Bronchial epithelial cell (primary cell): Measurements from ENCODE around the gene NKX2-4. TPM values are rescaled to one million over a fixed set of nuclear protein-coding genes. Genes with fewer than 3 reads are reported as not detected.

Source experiments
- DNase-seq: peaks from one replicate; pipeline ENCODE4 v3.0.0-alpha.2; 2010; ENCODE audit warnings: low read depth
- FAIRE-seq: peaks from 2 replicates; lab custom pipeline; 2011; peaks lifted over from hg19 to GRCh38; lab: Jason Lieb, UNC
- H3K27me3 ChIP-seq: 2 replicates; pipeline ENCODE4 v1.5.1; 2011; ENCODE audit warnings: low read length; ENCODE audit not compliant: control insufficient read depth, insufficient read depth
- H3K36me3 ChIP-seq: 2 replicates; pipeline ENCODE4 v1.5.1; 2011; ENCODE audit warnings: low read length; ENCODE audit not compliant: control insufficient read depth, insufficient read depth
- H3K4me3 ChIP-seq: 2 replicates; pipeline ENCODE4 v1.5.1; 2011; ENCODE audit warnings: mild to moderate bottlenecking, low read depth, low read length, control low read depth
- CTCF ChIP-seq: IDR thresholded peaks from 2 replicates; pipeline ENCODE4 v1.5.1; 2011; ENCODE audit warnings: mild to moderate bottlenecking, moderate library complexity, low read length, control low read depth, inconsistent platforms; ENCODE audit not compliant: insufficient read depth, severe bottlenecking
- total RNA-seq: library from RNA; depleted of rRNA; stranded (reverse); fragments of >200 nt; gene quantifications from 2 replicates; pipeline ENCODE4 v1.2.1, GENCODE V29; 2014

NKX2-4 gene
- total RNA-seq, 1 donor from 2014 or later = not detected

- DNase-seq = no peak
- TF ChIP-seq CTCF = no peak
- no peak overlapping the region for H3K4me3 ChIP-seq
- no peak for FAIRE-seq
- peaks cover 21% of the 10 kb centered on the region for H3K27me3 ChIP-seq
- H3K36me3 ChIP-seq = peaks cover 2% of the 10 kb centered on the region
Observed at GRCh38 chr20:21391185-21391971, 5.9 kb downstream of the NKX2-4 start.

DNA sequence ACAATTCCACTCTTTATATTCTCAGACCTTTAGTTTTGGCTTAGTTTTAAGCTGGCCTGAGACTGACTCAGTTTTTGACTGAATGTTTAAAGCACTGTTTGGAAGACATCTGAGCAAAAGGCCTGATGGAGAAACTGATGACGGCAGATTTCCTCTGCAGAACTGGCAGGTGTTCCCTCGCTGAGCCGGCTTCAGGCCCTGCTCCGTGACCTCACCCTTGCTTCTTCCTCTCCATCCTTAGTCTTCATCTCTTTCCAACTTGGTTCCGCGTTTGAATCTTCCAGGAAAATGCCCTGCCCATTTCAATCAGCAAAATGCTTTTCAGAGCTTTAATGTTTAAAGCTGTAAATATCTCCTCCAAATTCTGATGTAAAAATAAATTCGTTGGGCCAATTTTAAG lies 6.6 kb downstream of the NKX2-4 start:
- peaks cover 2% of the 10 kb centered on the region for H3K36me3 ChIP-seq
- no peak overlapping the region for H3K4me3 ChIP-seq
- no peak for TF ChIP-seq CTCF
- FAIRE-seq (no peak), DNase-seq (no peak)
- H3K27me3 ChIP-seq = peaks cover 17% of the 10 kb centered on the region

GRCh38 chr20:21389368-21389767 lies 8.0 kb downstream of the NKX2-4 start:
- no peak for FAIRE-seq
- H3K4me3 ChIP-seq = no peak overlapping the region
- TF ChIP-seq CTCF = no peak
- peaks cover 2% of the 10 kb centered on the region for H3K36me3 ChIP-seq
- peaks cover 10% of the 10 kb centered on the region for H3K27me3 ChIP-seq
- no peak for DNase-seq

- H3K4me3 ChIP-seq = no peak overlapping the region
- peaks cover 2% of the 10 kb centered on the region for H3K36me3 ChIP-seq
- no peak for FAIRE-seq
- TF ChIP-seq CTCF = no peak
- no peak for DNase-seq
- peaks cover 9% of the 10 kb centered on the region for H3K27me3 ChIP-seq
Observed at GRCh38 chr20:21388566-21388965, 8.8 kb downstream of the NKX2-4 start.

- Histone ChIP-seq H3K36me3 (peaks cover 2% of the 10 kb centered on the region), H3K4me3 (no peak overlapping the region), H3K27me3 (peaks cover 5% of the 10 kb centered on the region)
- no peak for TF ChIP-seq CTCF
- no peak for FAIRE-seq
- DNase-seq = peak; percentile 55
Observed at GRCh38 chr20:21387528-21387927, 9.8 kb downstream of the NKX2-4 start.

DNA sequence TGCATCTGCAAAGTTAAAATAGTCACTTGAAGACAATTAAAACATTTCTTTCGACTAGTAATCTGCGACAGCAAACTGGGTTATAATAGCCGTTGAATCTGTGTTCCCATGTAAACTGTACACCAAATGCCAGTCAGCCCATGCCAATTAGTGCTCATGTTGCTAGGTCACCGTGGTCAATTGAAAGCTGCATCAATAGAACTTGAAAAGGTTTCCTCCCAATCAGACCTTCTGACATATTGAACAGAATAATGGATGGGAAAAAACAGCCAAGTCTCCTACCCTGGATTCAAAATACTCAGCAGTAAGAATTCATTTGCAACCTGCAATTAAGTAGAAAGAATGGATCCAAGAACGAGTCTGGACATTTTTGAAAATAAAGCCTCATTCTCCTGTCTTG lies 11.2 kb downstream of the NKX2-4 start:
- FAIRE-seq = no peak
- Histone ChIP-seq H3K4me3 (no peak overlapping the region), H3K27me3 (peaks cover 3% of the 10 kb centered on the region), H3K36me3 (peaks cover 2% of the 10 kb centered on the region)
- no peak for TF ChIP-seq CTCF
- DNase-seq = no peak
